Measurements from ENCODE around the gene MECP2. TPM values are rescaled to one million over a fixed set of nuclear protein-coding genes. Genes with fewer than 3 reads are reported as not detected.

MECP2 gene
- total RNA-seq, 1 donor from 2014 or later: 65.7 TPM

DNA sequence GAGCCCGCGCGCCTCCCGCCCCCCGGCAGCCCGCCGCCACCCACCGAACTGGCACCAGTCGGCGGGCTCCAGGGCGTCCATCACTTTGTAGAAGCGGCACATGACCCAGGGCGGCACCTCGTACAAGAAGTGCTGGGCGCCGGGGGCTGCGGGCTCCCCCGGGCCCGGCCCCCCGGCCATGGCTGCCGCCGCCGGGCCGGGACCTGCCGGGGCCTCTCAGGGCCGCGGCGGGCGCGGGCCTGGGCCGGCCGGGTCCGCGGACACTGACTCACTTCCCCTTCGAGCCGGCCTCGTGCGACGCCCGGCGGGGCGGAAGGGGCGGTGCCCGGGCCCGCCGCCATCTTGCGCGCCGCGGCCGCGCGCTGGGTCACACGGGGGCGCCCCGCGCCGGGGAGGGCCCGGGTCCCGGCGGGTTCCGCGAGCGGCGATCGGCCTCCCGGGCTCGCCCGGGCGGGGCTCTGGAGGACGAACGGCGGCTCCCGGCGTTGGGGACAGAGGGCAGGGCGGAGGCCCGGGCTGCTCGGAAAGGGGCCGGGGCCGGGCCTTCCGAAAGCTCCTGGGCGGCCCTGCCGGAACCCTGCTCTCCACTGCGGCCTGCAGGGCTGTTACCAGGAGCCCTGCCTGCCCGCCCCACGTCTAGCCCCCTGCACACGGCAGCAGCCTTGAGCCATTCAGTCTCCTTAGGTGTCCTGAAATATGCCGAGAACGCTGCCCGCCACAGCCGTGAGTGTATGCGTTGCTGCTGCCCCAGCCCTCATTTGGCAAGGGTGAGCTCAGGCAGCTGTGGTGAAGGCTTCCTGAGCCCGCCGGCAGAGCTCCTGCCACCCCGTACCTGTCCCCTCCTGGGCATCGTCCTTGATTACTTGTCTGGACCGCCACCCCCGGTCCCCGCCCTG, 77.6 kb downstream of the MECP2 start, which contains the start of gene IRAK1:
TSS of gene IRAK1 (minus strand) at position 270 of the 896 bp plus-strand sequence. CDS start at position 180, 90 bp downstream.
- Histone ChIP-seq H3K9me3 (no peaks in the 10 kb centered on the region), H3K27ac (peak within 1 kb of the TSS; percentile 81 to 92), H3K4me1 (no peaks in the 10 kb centered on the region), H3K36me3 (peaks cover 11 to 21% of the 10 kb centered on the region in 2 donors), H3K4me3 (peak within 1 kb of the TSS; percentile 54 to 84), H3K27me3 (no peaks in the 10 kb centered on the region)
- intact Hi-C loops (cut with DNase I): loop anchor here (2.0 kb wide), 1 partner anchor 77 kb away; the partner anchor contains the start of gene MECP2
- no peak for DNase-seq (ENCODE audit: low spot score in 2 of 2)
- TF ChIP-seq, protein P1, sequence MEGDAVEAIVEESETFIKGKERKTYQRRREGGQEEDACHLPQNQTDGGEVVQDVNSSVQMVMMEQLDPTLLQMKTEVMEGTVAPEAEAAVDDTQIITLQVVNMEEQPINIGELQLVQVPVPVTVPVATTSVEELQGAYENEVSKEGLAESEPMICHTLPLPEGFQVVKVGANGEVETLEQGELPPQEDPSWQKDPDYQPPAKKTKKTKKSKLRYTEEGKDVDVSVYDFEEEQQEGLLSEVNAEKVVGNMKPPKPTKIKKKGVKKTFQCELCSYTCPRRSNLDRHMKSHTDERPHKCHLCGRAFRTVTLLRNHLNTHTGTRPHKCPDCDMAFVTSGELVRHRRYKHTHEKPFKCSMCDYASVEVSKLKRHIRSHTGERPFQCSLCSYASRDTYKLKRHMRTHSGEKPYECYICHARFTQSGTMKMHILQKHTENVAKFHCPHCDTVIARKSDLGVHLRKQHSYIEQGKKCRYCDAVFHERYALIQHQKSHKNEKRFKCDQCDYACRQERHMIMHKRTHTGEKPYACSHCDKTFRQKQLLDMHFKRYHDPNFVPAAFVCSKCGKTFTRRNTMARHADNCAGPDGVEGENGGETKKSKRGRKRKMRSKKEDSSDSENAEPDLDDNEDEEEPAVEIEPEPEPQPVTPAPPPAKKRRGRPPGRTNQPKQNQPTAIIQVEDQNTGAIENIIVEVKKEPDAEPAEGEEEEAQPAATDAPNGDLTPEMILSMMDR (IDR thresholded peaks at IDR 0.05): no peak

DNA sequence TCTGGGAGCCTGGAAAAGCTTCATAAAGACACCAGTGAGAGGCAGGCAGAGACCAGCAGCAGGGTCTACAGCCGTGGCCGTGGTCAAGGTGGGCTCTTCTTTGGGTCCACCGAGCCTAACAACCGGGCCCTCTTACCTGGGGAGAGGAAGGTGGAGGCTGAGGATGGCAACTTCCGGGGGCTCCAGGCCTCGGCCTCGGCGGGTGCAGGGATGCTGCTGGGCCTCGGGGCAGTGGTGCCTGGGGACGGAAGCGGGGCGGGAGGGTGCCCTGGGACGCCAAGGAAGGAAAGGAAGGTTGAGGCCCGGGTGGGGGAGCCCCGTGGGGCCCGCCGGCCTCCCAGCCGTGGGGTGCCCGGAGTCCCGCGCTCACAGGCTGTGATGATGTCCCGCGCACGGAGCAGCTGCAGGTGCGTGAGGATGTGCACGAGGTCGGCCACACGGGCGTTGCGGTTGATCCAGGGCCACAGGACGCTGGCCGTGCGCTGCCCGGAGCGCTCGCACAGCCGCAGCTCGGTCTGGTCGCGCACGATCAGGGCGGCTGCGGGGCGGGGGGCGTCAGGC, 78.4 kb downstream of the MECP2 start:
- intact Hi-C loops (cut with DNase I): loop anchor here (2.0 kb wide), 1 partner anchor 78 kb away; the partner anchor contains the start of gene MECP2
- Histone ChIP-seq H3K9me3 (no peaks in the 10 kb centered on the region), H3K27ac (peak overlapping the region; percentile 67 to 92), H3K4me3 (peak overlapping the region; percentile 54 to 84), H3K36me3 (peaks cover 11 to 19% of the 10 kb centered on the region in 2 donors), H3K27me3 (no peaks in the 10 kb centered on the region), H3K4me1 (no peaks in the 10 kb centered on the region)
- TF ChIP-seq, protein P1 (IDR thresholded peaks at IDR 0.05): no peak
- no peak for DNase-seq (ENCODE audit: low spot score in 2 of 2)

DNA sequence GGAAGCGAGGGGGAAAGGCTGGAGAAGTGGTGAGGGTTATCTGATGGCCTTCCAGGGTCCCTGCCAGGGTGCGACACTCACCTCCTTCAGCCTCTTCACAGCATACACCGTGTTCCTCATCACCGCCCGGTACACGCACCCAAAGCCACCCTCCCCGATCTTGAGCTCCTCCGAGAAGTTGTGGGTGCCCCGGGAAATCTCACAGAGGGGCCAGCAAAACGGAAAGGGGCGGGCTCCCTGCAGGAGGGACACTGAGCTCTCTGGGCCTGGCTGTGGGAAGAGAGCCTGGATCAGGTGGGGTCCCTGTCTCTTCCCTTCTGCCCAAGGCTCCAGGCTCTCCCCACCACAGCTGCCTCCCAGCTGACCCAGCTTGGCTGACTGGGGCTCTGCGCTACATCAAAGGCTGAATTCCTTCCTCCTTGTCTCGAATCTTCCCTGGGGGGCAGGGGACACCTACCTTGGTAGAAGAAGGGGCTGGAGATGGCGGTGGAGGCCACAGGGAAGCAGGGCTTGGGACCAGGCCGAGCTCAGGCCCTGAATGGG, 78.9 kb downstream of the MECP2 start:
- DNase-seq (ENCODE audit: low spot score in 2 of 2): no peak
- Histone ChIP-seq H3K9me3 (no peaks in the 10 kb centered on the region), H3K27me3 (no peaks in the 10 kb centered on the region), H3K36me3 (peaks cover 11 to 15% of the 10 kb centered on the region in 2 donors), H3K4me1 (no peaks in the 10 kb centered on the region), H3K4me3 (peak overlapping the region; percentile 54 to 84), H3K27ac (peak overlapping the region; percentile 67 to 92)
- intact Hi-C loops (cut with DNase I): loop anchor here (2.0 kb wide), 1 partner anchor 78 kb away; the partner anchor contains the start of gene MECP2
- TF ChIP-seq, protein P1 (IDR thresholded peaks at IDR 0.05): no peak

DNA sequence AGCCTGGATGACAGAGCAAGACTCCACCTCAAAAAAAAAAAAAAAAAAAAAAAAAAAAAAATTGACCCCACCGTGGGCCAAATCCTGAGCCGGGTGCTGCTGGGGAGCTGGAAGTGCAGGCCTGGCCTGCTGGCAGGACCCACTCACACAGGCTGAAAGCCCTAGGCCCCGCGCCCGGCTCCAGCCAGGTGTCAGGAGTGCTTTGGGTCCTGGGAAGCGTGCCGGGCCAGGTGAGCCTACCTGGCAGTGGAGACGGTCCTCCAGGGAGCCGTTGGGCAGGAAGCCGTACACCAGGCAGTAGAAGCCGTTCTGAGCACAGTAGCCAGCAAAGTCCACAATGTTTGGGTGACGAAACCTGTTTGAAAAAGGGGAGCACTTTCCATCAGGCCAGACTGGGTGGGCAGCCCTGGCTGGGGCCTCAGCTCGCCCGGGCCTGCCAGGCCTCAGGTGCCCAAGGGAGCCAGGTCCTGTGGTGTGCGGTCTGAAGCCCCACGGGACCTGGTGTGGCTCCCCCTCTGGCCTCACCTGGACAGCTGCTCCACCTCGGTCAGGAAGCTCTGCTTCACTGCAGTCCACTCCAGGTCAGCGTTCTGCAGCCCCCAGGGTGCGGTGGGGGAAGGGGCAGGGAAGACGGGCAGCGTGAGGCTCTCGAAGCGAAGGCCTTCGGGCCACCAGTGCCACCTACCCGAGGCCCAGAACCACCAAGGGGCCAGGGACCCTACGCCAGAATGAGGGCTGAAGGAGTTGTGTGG, 79.6 kb downstream of the MECP2 start:
- Histone ChIP-seq H3K36me3 (peaks cover 11 to 15% of the 10 kb centered on the region in 2 donors), H3K4me3 (no peak overlapping the region), H3K27me3 (no peaks in the 10 kb centered on the region), H3K4me1 (no peaks in the 10 kb centered on the region), H3K27ac (peak overlapping the region in 1 of 2 donors; percentile 92), H3K9me3 (no peaks in the 10 kb centered on the region)
- intact Hi-C loops (cut with DNase I): loop anchor here (2.0 kb wide), 1 partner anchor 79 kb away; the partner anchor contains the start of gene MECP2
- TF ChIP-seq, protein P1 (IDR thresholded peaks at IDR 0.05): no peak
- DNase-seq (ENCODE audit: low spot score in 2 of 2): no peak
